B cell (primary cell): Measurements from ENCODE around the gene CD59. TPM values are rescaled to one million over a fixed set of nuclear protein-coding genes. Genes with fewer than 3 reads are reported as not detected.

ENCODE experiments used
- ATAC-seq: fragments of 200-7000 bp; cut with Tn5 transposase; one replicate; pipeline ENCODE4 v1.10.0; 2021; ENCODE audit warnings: low read depth, mild to moderate bottlenecking, moderate number of reproducible peaks, moderate library complexity
- CTCF ChIA-PET: fragments of 350-600 bp; sonication (Branson Sonifier 250); formaldehyde crosslinking; loops from one replicate; lab custom pipeline; 2021; ENCODE audit warnings: antibody characterized with exemption, inconsistent platforms; lab: Charles Lee
- POLR2A ChIA-PET: fragments of 350-600 bp; sonication (Branson Sonifier 250); formaldehyde crosslinking; loops from one replicate; lab custom pipeline; 2021; ENCODE audit warnings: antibody characterized with exemption; lab: Charles Lee
- DNase-seq: peaks from one replicate; pipeline ENCODE4 v3.0.0; 2013
- H2AFZ ChIP-seq: 2 replicates; pipeline ENCODE4 v1.6.1; 2012; ENCODE audit warnings: mild to moderate bottlenecking, low read depth, low read length; ENCODE audit not compliant: insufficient read depth, poor library complexity, severe bottlenecking
- H3K27ac ChIP-seq, 2 donors: 1 replicate in 1 of 2; 2 replicates in 1 of 2; pipeline ENCODE4 v1.5.1; 2012 to 2013; ENCODE audit warnings: low read length in 2 of 2, mild to moderate bottlenecking in 2 of 2, moderate library complexity in 1 of 2
- H3K27me3 ChIP-seq, 4 experiments: fragments of 200-600 bp in 1 of 4; sonication (generic) in 1 of 4; replicated peaks in 1 of 4; 1 replicate in 2 of 4; 2 replicates in 2 of 4; pipeline versions ENCODE4 v1.6.1 to v1.7.0; 2013 to 2016; ENCODE audit warnings: low read length in 3 of 4, mild to moderate bottlenecking in 2 of 4, mixed read lengths in 1 of 4, moderate library complexity in 1 of 4; ENCODE audit not compliant: insufficient read depth in 4 of 4, control insufficient read depth in 3 of 4; ENCODE audit errors: control extremely low read depth in 1 of 4
- H3K36me3 ChIP-seq, 2 experiments: replicated peaks in 1 of 2; 1 replicate in 1 of 2; 2 replicates in 1 of 2; pipeline versions ENCODE4 v1.6.1 to v1.7.1; 2013; ENCODE audit warnings: low read length in 1 of 2; ENCODE audit not compliant: insufficient read depth in 2 of 2, control insufficient read depth in 1 of 2; ENCODE audit errors: control extremely low read depth in 1 of 2, extremely low read depth in 1 of 2
- H3K4me1 ChIP-seq, 2 donors: fragments of 200-600 bp in 1 of 2; sonication (generic) in 1 of 2; 1 replicate in 1 of 2; 2 replicates in 1 of 2; pipeline versions ENCODE4 v1.5.1 to v1.6.1; 2013 to 2017; ENCODE audit warnings: low read length in 2 of 2; ENCODE audit not compliant: control insufficient read depth in 2 of 2, insufficient read depth in 2 of 2
- H3K4me2 ChIP-seq: replicated peaks from 2 replicates; pipeline ENCODE3; 2012; ENCODE audit warnings: mild to moderate bottlenecking, low read depth, low read length; ENCODE audit not compliant: poor library complexity, severe bottlenecking
- H3K4me3 ChIP-seq, 5 experiments: fragments of 200-600 bp in 1 of 5; sonication (generic) in 1 of 5; 1 replicate in 3 of 5; 2 replicates in 2 of 5; pipeline versions ENCODE4 v1.5.1 to v1.7.0; 2011 to 2016; ENCODE audit warnings: low read length in 4 of 5, mild to moderate bottlenecking in 4 of 5, low read depth in 2 of 5, control low read depth in 1 of 5, moderate library complexity in 1 of 5; ENCODE audit not compliant: insufficient read depth in 1 of 5; ENCODE audit errors: control extremely low read depth in 1 of 5, extremely low read depth in 1 of 5
- H3K79me2 ChIP-seq: fragments of 200-600 bp; sonication (generic); one replicate; pipeline ENCODE4 v1.6.0; 2016; ENCODE audit warnings: low read length; ENCODE audit not compliant: control insufficient read depth, insufficient read depth
- H3K9ac ChIP-seq: fragments of 200-600 bp; sonication (generic); 2 replicates; pipeline ENCODE4 v1.6.1; 2017; ENCODE audit warnings: mild to moderate bottlenecking, low read length, moderate library complexity
- H3K9me3 ChIP-seq, 3 donors: one replicate each; pipeline versions ENCODE4 v1.6.1 to v1.7.1; 2013; ENCODE audit warnings: low read length in 2 of 3; ENCODE audit not compliant: control insufficient read depth in 2 of 3, insufficient read depth in 1 of 3; ENCODE audit errors: control extremely low read depth in 1 of 3
- H4K20me1 ChIP-seq: 2 replicates; pipeline ENCODE4 v1.6.0; 2012; ENCODE audit warnings: mild to moderate bottlenecking, low read length; ENCODE audit not compliant: insufficient read depth, control insufficient read depth, poor library complexity, severe bottlenecking
- H3K27ac Mint-ChIP-seq: one replicate; pipeline ENCODE4 v1.8.0; 2021; ENCODE audit warnings: mixed read lengths
- H3K27me3 Mint-ChIP-seq: one replicate; pipeline ENCODE4 v1.8.0; 2021; ENCODE audit warnings: mixed read lengths
- H3K4me1 Mint-ChIP-seq: one replicate; pipeline ENCODE4 v1.8.0; 2021; ENCODE audit warnings: mixed read lengths
- H3K4me3 Mint-ChIP-seq: one replicate; pipeline ENCODE4 v1.8.0; 2021; ENCODE audit warnings: mixed read lengths
- H3K9me3 Mint-ChIP-seq: one replicate; pipeline ENCODE4 v1.8.0; 2022; ENCODE audit warnings: mixed read lengths; ENCODE audit not compliant: insufficient read depth
- CTCF ChIP-seq: fragments of 200-600 bp; IDR thresholded peaks from one replicate; pipeline ENCODE4 v1.8.0; 2022; ENCODE audit warnings: antibody characterized with exemption, mild to moderate bottlenecking
- EZH2 ChIP-seq: IDR thresholded peaks from 2 replicates; pipeline ENCODE4 v1.6.1; 2012; ENCODE audit warnings: borderline replicate concordance, low read depth, mild to moderate bottlenecking, moderate library complexity, low read length; ENCODE audit not compliant: insufficient read depth, poor library complexity, severe bottlenecking
- WGBS: methylation state at CpG from one replicate; pipeline ENCODE4 v1.1.5; 2013; ENCODE audit warnings: missing lambda C conversion rate; ENCODE audit not compliant: insufficient coverage; 5-methylcytosine and 5-hydroxymethylcytosine counted together
- intact Hi-C: fragments of 100-400 bp; cut with micrococcal nuclease; formaldehyde crosslinking; loops from one replicate; pipeline ENCODE4 v1.10.0; 2022
- polyA plus RNA-seq: library from polyadenylated mRNA; depleted of rRNA; stranded (reverse); fragments of >200 nt; gene quantifications from 2 replicates; pipeline ENCODE4 v1.2.3, GENCODE V29; 2012
- total RNA-seq, 2 donors: library from RNA; stranded (reverse); fragments of 120-200 nt in 1 of 2; gene quantifications; 1 replicate in 1 of 2; 2 replicates in 1 of 2; pipeline versions ENCODE4 v1.2.3 to v1.2.4, GENCODE V29; 2013 to 2022

Gene CD59
- total and polyA plus RNA-seq, 2 donors (not counting 1 experiment from before 2014, with no cell fraction given): 10.9 to 41.3 TPM

- Histone ChIP-seq H3K4me3 (no peak overlapping the region), H3K9me3 (no peaks in the 10 kb centered on the region), H3K9ac (no peak overlapping the region), H4K20me1 (no peaks in the 10 kb centered on the region), H3K36me3 (no peaks in the 10 kb centered on the region), H3K4me1 (no peaks in the 10 kb centered on the region), H2AFZ (no peak overlapping the region), H3K79me2 (no peaks in the 10 kb centered on the region), H3K4me2 (no peak overlapping the region), H3K27me3 (peaks cover 0 to 5% (median 0%) of the 10 kb centered on the region in 4 experiments), H3K27ac (no peak overlapping the region)
- intact Hi-C loops: no loop called here
- Mint-ChIP-seq H3K27me3 (peaks cover 4% of the 10 kb centered on the region), H3K4me3 (no peak overlapping the region), H3K4me1 (no peaks in the 10 kb centered on the region), H3K27ac (no peak overlapping the region), H3K9me3 (no peaks in the 10 kb centered on the region)
- ATAC-seq: no peak
- 72% methylated on average over 3 of the region's 5 CpGs for WGBS
- DNase-seq: no peak
- ChIA-PET POLR2A (no interaction called here), CTCF (interaction anchor here (0.7 kb wide), 1 partner anchor 9 kb away, joined by 3 read pairs; no protein-coding TSS in a partner anchor)
- TF ChIP-seq EZH2: no peak
- TF ChIP-seq CTCF: no peak
Observed at GRCh38 chr11:33670250-33671011, 65.8 kb downstream of the CD59 start.

DNA sequence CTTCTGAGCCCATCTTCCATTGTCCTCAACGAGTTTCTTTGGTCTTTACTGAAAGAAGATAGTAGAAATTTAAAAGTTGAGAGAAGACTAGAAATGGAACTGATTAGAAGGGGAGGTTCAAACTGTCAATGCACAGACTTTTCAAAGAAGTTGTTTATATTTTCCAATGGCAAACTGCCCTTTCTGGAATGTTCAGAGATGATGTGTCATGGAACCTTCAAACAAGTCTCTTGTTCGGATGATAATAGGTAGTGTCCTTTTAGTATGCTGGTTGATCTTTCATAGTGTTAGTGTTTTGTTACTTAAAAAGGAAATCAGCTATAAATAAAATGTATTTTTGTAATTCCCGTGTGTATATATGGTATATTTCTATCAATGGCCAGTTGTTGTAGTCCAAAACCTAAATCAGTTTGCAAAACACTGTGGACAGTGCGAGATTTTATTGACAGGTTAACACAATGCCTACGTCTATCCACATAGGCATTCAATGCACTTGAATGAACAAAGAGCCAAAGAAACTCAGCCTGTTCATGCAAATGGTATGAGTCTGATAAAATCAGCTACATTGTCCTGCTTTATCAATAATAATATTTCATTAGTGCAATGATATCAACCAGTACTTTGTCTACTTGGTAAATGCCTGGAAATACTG, 66.5 kb downstream of the CD59 start:
- Mint-ChIP-seq H3K4me3 (no peak overlapping the region), H3K4me1 (no peaks in the 10 kb centered on the region), H3K27me3 (peaks cover 5% of the 10 kb centered on the region), H3K27ac (no peak overlapping the region), H3K9me3 (no peaks in the 10 kb centered on the region)
- WGBS: 100% methylated on average over 1 of the region's 5 CpGs
- CTCF ChIA-PET: interaction anchor here (0.7 kb wide), 1 partner anchor 8 kb away, joined by 3 read pairs; no protein-coding TSS in a partner anchor
- no peak for DNase-seq
- Histone ChIP-seq H3K4me1 (no peaks in the 10 kb centered on the region), H3K79me2 (no peaks in the 10 kb centered on the region), H3K27ac (no peak overlapping the region), H3K9ac (no peak overlapping the region), H3K9me3 (no peaks in the 10 kb centered on the region), H4K20me1 (no peaks in the 10 kb centered on the region), H3K4me3 (no peak overlapping the region), H3K36me3 (no peaks in the 10 kb centered on the region), H3K27me3 (peaks cover 0 to 5% (median 0%) of the 10 kb centered on the region in 4 experiments), H3K4me2 (no peak overlapping the region), H2AFZ (no peak overlapping the region)
- ATAC-seq: no peak
- intact Hi-C loops: no loop called here
- no peak for TF ChIP-seq CTCF
- POLR2A ChIA-PET: no interaction called here
